Endothelial cell of umbilical vein (primary cell): ENCODE measurements around the gene TNIP3. TPM values are rescaled to one million over a fixed set of nuclear protein-coding genes. Genes with fewer than 3 reads are reported as not detected.

ENCODE experiments used
- BruUV-seq: library from RNA; stranded (reverse); fragments of 400-500 nt; replicated peaks from 2 replicates; lab custom pipeline; 2021; lab: Mats Ljungman, UMichigan
- CTCF ChIA-PET: fragments of 300-600, 350-600 bp; sonication (Branson Sonifier 250); formaldehyde crosslinking; loops from one replicate; lab custom pipeline; 2021; ENCODE audit warnings: antibody characterized with exemption, inconsistent platforms; lab: Charles Lee
- POLR2A ChIA-PET: fragments of 300-600, 350-600 bp; sonication (Branson Sonifier 250); formaldehyde crosslinking; loops from one replicate; lab custom pipeline; 2021; ENCODE audit warnings: antibody characterized with exemption, inconsistent platforms; lab: Charles Lee
- DNase-seq: peaks from one replicate; pipeline ENCODE4 v3.0.0-alpha.2; 2011; ENCODE audit warnings: low read depth, low spot score
- FAIRE-seq: peaks from 2 replicates; lab custom pipeline; 2011; peaks lifted over from hg19 to GRCh38; lab: Jason Lieb, UNC
- H2AFZ ChIP-seq: 2 replicates; pipeline ENCODE4 v1.6.0; 2012; ENCODE audit warnings: low read depth, low read length, control low read depth, inconsistent platforms
- H3K27ac ChIP-seq: 2 replicates; pipeline ENCODE4 v1.5.1; 2011; ENCODE audit warnings: low read depth, mild to moderate bottlenecking, control low read depth, low read length, moderate library complexity; ENCODE audit not compliant: insufficient read depth
- H3K27me3 ChIP-seq, 2 experiments: 2 replicates each; pipeline versions ENCODE4 v1.6.0 to v1.6.1; 2011; ENCODE audit warnings: low read length in 2 of 2, mixed read lengths in 1 of 2; ENCODE audit not compliant: control insufficient read depth in 2 of 2, insufficient read depth in 2 of 2
- H3K36me3 ChIP-seq, 2 experiments: 2 replicates in 1 of 2; 3 replicates in 1 of 2; pipeline ENCODE4 v1.5.1; 2011; ENCODE audit warnings: low read length in 2 of 2, mild to moderate bottlenecking in 1 of 2, moderate library complexity in 1 of 2; ENCODE audit not compliant: control insufficient read depth in 2 of 2, insufficient read depth in 2 of 2; ENCODE audit errors: extremely low read depth in 1 of 2
- H3K4me1 ChIP-seq: 3 replicates; pipeline ENCODE4 v1.5.1; 2011; ENCODE audit warnings: mild to moderate bottlenecking, low read length; ENCODE audit not compliant: control insufficient read depth, insufficient read depth; ENCODE audit errors: extremely low read depth
- H3K4me2 ChIP-seq: 2 replicates; pipeline ENCODE4 v1.6.1; 2011; ENCODE audit warnings: low read length, control low read depth, mixed read lengths; ENCODE audit not compliant: insufficient read depth
- H3K4me3 ChIP-seq, 3 experiments: fragments of 200-600 bp in 1 of 3; sonication (generic), shearing (Covaris generic) in 1 of 3; replicated peaks in 1 of 3; 2 replicates each; pipeline ENCODE4 v1.5.1; 2011 to 2016; ENCODE audit warnings: control low read depth in 3 of 3, low read length in 3 of 3, mild to moderate bottlenecking in 2 of 3, inconsistent platforms in 1 of 3, low read depth in 1 of 3, moderate library complexity in 1 of 3; ENCODE audit not compliant: insufficient read depth in 1 of 3
- H3K79me2 ChIP-seq: 2 replicates; pipeline ENCODE4 v1.6.0; 2012; ENCODE audit warnings: low read length, inconsistent platforms; ENCODE audit not compliant: control insufficient read depth, insufficient read depth
- H3K9ac ChIP-seq: replicated peaks from 2 replicates; pipeline ENCODE3; 2011; ENCODE audit warnings: low read length, control low read depth; ENCODE audit not compliant: insufficient read depth; ENCODE audit errors: extremely low read depth
- H3K9me1 ChIP-seq: replicated peaks from 3 replicates; pipeline ENCODE4 v1.6.0; 2011; ENCODE audit warnings: mild to moderate bottlenecking, low read length; ENCODE audit not compliant: control insufficient read depth, insufficient read depth; ENCODE audit errors: extremely low read depth
- H3K9me3 ChIP-seq: replicated peaks from 2 replicates; pipeline ENCODE4 v1.5.1; 2012; ENCODE audit warnings: low read length, inconsistent platforms; ENCODE audit not compliant: control insufficient read depth, insufficient read depth
- H4K20me1 ChIP-seq: replicated peaks from 2 replicates; pipeline ENCODE3; 2011; ENCODE audit warnings: mild to moderate bottlenecking, low read length; ENCODE audit not compliant: control insufficient read depth, insufficient read depth; ENCODE audit errors: extremely low read depth
- CTCF ChIP-seq, 2 donors: IDR thresholded peaks; 1 replicate in 1 of 2; 2 replicates in 1 of 2; pipeline ENCODE4 v1.5.1; 2011; ENCODE audit warnings: low read length in 2 of 2, mild to moderate bottlenecking in 2 of 2, moderate library complexity in 2 of 2, control low read depth in 1 of 2, inconsistent platforms in 1 of 2, low read depth in 1 of 2; ENCODE audit not compliant: insufficient read depth in 1 of 2; ENCODE audit errors: extremely low read depth in 1 of 2
- EZH2 ChIP-seq: IDR thresholded peaks from 2 replicates; pipeline ENCODE4 v1.6.1; 2012; ENCODE audit warnings: borderline replicate concordance, low read depth, mild to moderate bottlenecking, moderate library complexity, low read length, inconsistent platforms; ENCODE audit not compliant: severe bottlenecking
- GATA2 ChIP-seq: IDR thresholded peaks from 2 replicates; pipeline ENCODE4 v1.7.0; 2011; ENCODE audit warnings: low read depth, mild to moderate bottlenecking, moderate library complexity, mixed read lengths, low read length; ENCODE audit not compliant: insufficient read length, insufficient read depth
- JUN ChIP-seq: IDR thresholded peaks from 2 replicates; pipeline ENCODE4 v1.6.1; 2011; ENCODE audit warnings: borderline replicate concordance, low read depth; ENCODE audit not compliant: insufficient read length, insufficient read depth
- MAX ChIP-seq: IDR thresholded peaks from 2 replicates; pipeline ENCODE4 v1.6.1; 2011; ENCODE audit not compliant: insufficient read depth, insufficient read length
- MYC ChIP-seq: IDR thresholded peaks from one replicate; pipeline ENCODE4 v1.6.1; 2011; ENCODE audit warnings: mild to moderate bottlenecking, low read depth, low read length
- POLR2A ChIP-seq: IDR thresholded peaks from 2 replicates; pipeline ENCODE4 v1.6.1; 2012; ENCODE audit warnings: low read depth, mild to moderate bottlenecking, control low read depth, low read length
- dilution Hi-C: fragments of 300-500 bp; cut with MboI; formaldehyde crosslinking; loops from one replicate; pipeline ENCODE4 v1.15.0; 2019; ENCODE audit warnings: low sequenced_read_pairs; ENCODE audit not compliant: extremely low pct_ligation_motif_present
- intact Hi-C: fragments of 100-400 bp; cut with micrococcal nuclease; formaldehyde crosslinking; loops from one replicate; pipeline ENCODE4 v1.10.0; 2022
- polyA plus RNA-seq, 4 experiments: library from polyadenylated mRNA; depleted of rRNA in 3 of 4; stranded (reverse) in 3 of 4; unstranded in 1 of 4; fragments of >200 nt; gene quantifications; 2 replicates each; pipeline versions ENCODE4 v1.2.1 to v1.2.3, GENCODE V29; 2011 to 2012; ENCODE audit warnings: missing spikeins in 1 of 4
- total RNA-seq: library from RNA; stranded (reverse); gene quantifications from 2 replicates; pipeline ENCODE4 v1.2.3, GENCODE V29; 2021

TNIP3 gene
- total and polyA plus RNA-seq, 2 donors (not counting 3 experiments of a cell fraction or from before 2014, with no cell fraction given) = not detected

GRCh38 chr4:121199742-121200561 lies 35.8 kb upstream of the TNIP3 start:
- H2AFZ ChIP-seq = no peak overlapping the region
- no peak for DNase-seq
- no peaks in the 10 kb centered on the region for H4K20me1 ChIP-seq
- H3K36me3 ChIP-seq = no peaks in the 10 kb centered on the region
- H3K4me2 ChIP-seq = no peak overlapping the region
- no peaks in the 10 kb centered on the region for H3K4me1 ChIP-seq
- H3K27ac ChIP-seq = no peak overlapping the region
- H3K9me3 ChIP-seq = no peaks in the 10 kb centered on the region
- ChIA-PET POLR2A (no interaction called here), CTCF (interaction anchor here (3.3 kb wide), 1 partner anchor 7 kb away, joined by 26 read pairs; no protein-coding TSS in a partner anchor)
- TF ChIP-seq POLR2A (no peak), GATA2 (no peak), MYC (no peak), CTCF (IDR thresholded peaks at IDR 0.05; ENCODE audit: extremely low read depth in 1 of 2, insufficient read depth in 1 of 2, low read depth in 1 of 2, low read length in 2 of 2) (no peak), JUN (no peak), MAX (no peak), EZH2 (no peak)
- no peak for FAIRE-seq
- H3K9me1 ChIP-seq = no peaks in the 10 kb centered on the region
- dilution Hi-C loops (no loop called here), intact Hi-C loops (no loop called here)
- no TSS peak for BruUV-seq
- H3K27me3 ChIP-seq = peaks cover 2 to 3% of the 10 kb centered on the region in 2 experiments
- no peak overlapping the region for H3K9ac ChIP-seq
- H3K79me2 ChIP-seq = no peaks in the 10 kb centered on the region
- H3K4me3 ChIP-seq = no peak overlapping the region
